Lower leg skin (tissue), 4 donors: Measurements from ENCODE around the gene BTNL8. TPM values are rescaled to one million over a fixed set of nuclear protein-coding genes. Genes with fewer than 3 reads are reported as not detected.
"Not testable (repeated sequence)": the region's sequence is repeated elsewhere in the genome, so short reads cannot be mapped to it uniquely, and the experiment has no call there.

Experiments
- DNase-seq, 2 donors: peaks; one replicate each; pipeline ENCODE4 v3.0.0-alpha.2; 2019; ENCODE audit warnings: low spot score in 2 of 2
- H3K4me3 ChIP-seq: fragments of 200-600 bp; sonication (generic); 2 replicates; pipeline ENCODE4 v1.5.1; 2017; ENCODE audit warnings: mild to moderate bottlenecking, low read depth; ENCODE audit not compliant: poor library complexity, severe bottlenecking
- CTCF ChIP-seq, 3 donors: fragments of 450-650 bp; IDR thresholded peaks; one replicate each; pipeline ENCODE4 v1.5.1; 2016; ENCODE audit warnings: antibody characterized with exemption in 3 of 3, mild to moderate bottlenecking in 3 of 3, moderate library complexity in 2 of 3
- POLR2A ChIP-seq, 2 donors: fragments of 450-650 bp; IDR thresholded peaks; one replicate each; pipeline ENCODE4 v1.6.1; 2016 to 2017; ENCODE audit warnings: antibody characterized with exemption in 2 of 2, mild to moderate bottlenecking in 1 of 2, moderate library complexity in 1 of 2
- WGBS, 2 donors: methylation state at CpG; one replicate each; pipeline ENCODE4 v1.1.5; 2018; 5-methylcytosine and 5-hydroxymethylcytosine counted together
- intact Hi-C: fragments of 100-400 bp; cut with DNase I; formaldehyde crosslinking; loops from one replicate; pipeline ENCODE4 v1.15.0; 2023; ENCODE audit warnings: low total_unique reads
- total RNA-seq, 4 donors: library from RNA; depleted of rRNA; stranded (reverse); fragments of >200 nt; gene quantifications; one replicate each; pipeline ENCODE4 v1.1.0, GENCODE V29; 2016

BTNL8 gene
- total RNA-seq, 4 donors from 2014 or later: 0.26 to 0.44 TPM; not detected in 2

GRCh38 chr5:180872419-180872818 is 26.5 kb upstream of the BTNL8 start:
- TF ChIP-seq POLR2A (IDR thresholded peaks at IDR 0.05): no peak
- no peak for TF ChIP-seq CTCF (IDR thresholded peaks at IDR 0.05)
- WGBS, 2 donors: 77 to 85% methylated on average over 9 of the region's 9 CpGs

GRCh38 chr5:180873615-180874520 is 25.1 kb upstream of the BTNL8 start:
- 40 to 62% methylated on average over 13 of the region's 13 CpGs for WGBS, 2 donors
- H3K4me3 ChIP-seq: no peak overlapping the region
- DNase-seq: peak; percentile 47 to 81
- no peak for TF ChIP-seq POLR2A (IDR thresholded peaks at IDR 0.05)
- intact Hi-C loops: no loop called here

More at GRCh38 chr5:180872419-180872818, 26.5 kb upstream of the BTNL8 start:
- DNase-seq: peak in 1 of 2 donors; percentile 79
- H3K4me3 ChIP-seq: no peak overlapping the region
- intact Hi-C loops: no loop called here

- H3K4me3 ChIP-seq: no peak overlapping the region
- WGBS, 2 donors: 80 to 89% methylated on average over 12 of the region's 12 CpGs
- intact Hi-C loops: no loop called here
- peak in 1 of 2 donors; percentile 76 for DNase-seq
- TF ChIP-seq POLR2A (IDR thresholded peaks at IDR 0.05): no peak
- TF ChIP-seq CTCF (IDR thresholded peaks at IDR 0.05): no peak
Observed at GRCh38 chr5:180874804-180875582, 24.0 kb upstream of the BTNL8 start.

- intact Hi-C loops: no loop called here
- WGBS, 2 donors: 66 to 79% methylated on average over 10 of the region's 10 CpGs
- H3K4me3 ChIP-seq: no peak overlapping the region
- no peak for TF ChIP-seq POLR2A (IDR thresholded peaks at IDR 0.05)
- TF ChIP-seq CTCF (IDR thresholded peaks at IDR 0.05): no peak
- no peak for DNase-seq
Observed at GRCh38 chr5:180875860-180876426, 23.0 kb upstream of the BTNL8 start.

GRCh38 chr5:180885845-180886529 is 13.0 kb upstream of the BTNL8 start:
- intact Hi-C loops, DNase-seq, H3K4me3 ChIP-seq: not testable (repeated sequence)
- 75 to 76% methylated on average over 11 of the region's 11 CpGs for WGBS, 2 donors

- 86% methylated on average over 7 of the region's 7 CpGs for WGBS, 2 donors
- no peak for TF ChIP-seq POLR2A (IDR thresholded peaks at IDR 0.05)
- no peak for TF ChIP-seq CTCF (IDR thresholded peaks at IDR 0.05)
- no peak for DNase-seq
- H3K4me3 ChIP-seq: no peak overlapping the region
- intact Hi-C loops: no loop called here
Observed at GRCh38 chr5:180889381-180889780, 9.6 kb upstream of the BTNL8 start.

GRCh38 chr5:180895330-180895729 is 3.6 kb upstream of the BTNL8 start:
- WGBS, 2 donors: 90 to 96% methylated on average over 1 of the region's 1 CpG
- DNase-seq, H3K4me3 ChIP-seq, intact Hi-C loops: not testable (repeated sequence)
